Peyer's patch (tissue), 4 donors: Measurements from ENCODE around the gene DNMT3A. TPM values are rescaled to one million over a fixed set of nuclear protein-coding genes. Genes with fewer than 3 reads are reported as not detected.
A peak's percentile ranks its signal among the peaks of the same experiment; 100 is the strongest.

Source experiments
- DNase-seq, 3 donors: peaks; one replicate each; pipeline ENCODE4 v3.0.0-alpha.2; 2017 to 2019
- H3K27ac ChIP-seq, 4 donors: fragments of 200-600 bp; sonication (generic); one replicate each; pipeline ENCODE4 v1.5.1; 2016 to 2019
- H3K27me3 ChIP-seq, 2 donors: fragments of 200-600 bp; sonication (generic); one replicate each; pipeline ENCODE4 v1.5.1; 2019
- H3K36me3 ChIP-seq, 3 donors: fragments of 200-600 bp; sonication (generic); one replicate each; pipeline ENCODE4 v1.5.1; 2016 to 2019
- H3K4me1 ChIP-seq, 4 donors: fragments of 200-600 bp; sonication (generic); one replicate each; pipeline ENCODE4 v1.5.1; 2016 to 2019
- H3K4me3 ChIP-seq, 4 donors: fragments of 200-600 bp; sonication (generic); 1 replicate in 3 of 4; 2 replicates in 1 of 4; pipeline ENCODE4 v1.5.1; 2016 to 2019; ENCODE audit warnings: mild to moderate bottlenecking in 1 of 4
- H3K9me3 ChIP-seq, 4 donors: fragments of 200-600 bp; sonication (generic); one replicate each; pipeline ENCODE4 v1.5.1; 2016 to 2019; ENCODE audit warnings: mild to moderate bottlenecking in 1 of 4
- POLR2A ChIP-seq, 2 donors: fragments of 450-650 bp; IDR thresholded peaks; one replicate each; pipeline ENCODE4 v1.5.1; 2017; ENCODE audit warnings: antibody characterized with exemption in 2 of 2, mild to moderate bottlenecking in 2 of 2, moderate library complexity in 2 of 2
- total RNA-seq, 4 donors: library from RNA; depleted of rRNA; stranded (reverse); fragments of >200 nt; gene quantifications; one replicate each; pipeline ENCODE4 v1.1.0, GENCODE V29; 2016
- TF ChIP-seq, protein P1 (sequence below), 6 experiments: fragments of 450-650 bp in 4 of 6; fragments of 200-600 bp in 2 of 6; sonication (generic) in 1 of 6; IDR thresholded peaks; one replicate each; pipeline ENCODE4 v1.5.1; 2017 to 2019; ENCODE audit warnings: antibody characterized with exemption in 6 of 6, mild to moderate bottlenecking in 3 of 6, moderate library complexity in 1 of 6

The DNMT3A gene
- total RNA-seq, 4 donors from 2014 or later = 10.7 to 126 (median 27.7) TPM

DNA sequence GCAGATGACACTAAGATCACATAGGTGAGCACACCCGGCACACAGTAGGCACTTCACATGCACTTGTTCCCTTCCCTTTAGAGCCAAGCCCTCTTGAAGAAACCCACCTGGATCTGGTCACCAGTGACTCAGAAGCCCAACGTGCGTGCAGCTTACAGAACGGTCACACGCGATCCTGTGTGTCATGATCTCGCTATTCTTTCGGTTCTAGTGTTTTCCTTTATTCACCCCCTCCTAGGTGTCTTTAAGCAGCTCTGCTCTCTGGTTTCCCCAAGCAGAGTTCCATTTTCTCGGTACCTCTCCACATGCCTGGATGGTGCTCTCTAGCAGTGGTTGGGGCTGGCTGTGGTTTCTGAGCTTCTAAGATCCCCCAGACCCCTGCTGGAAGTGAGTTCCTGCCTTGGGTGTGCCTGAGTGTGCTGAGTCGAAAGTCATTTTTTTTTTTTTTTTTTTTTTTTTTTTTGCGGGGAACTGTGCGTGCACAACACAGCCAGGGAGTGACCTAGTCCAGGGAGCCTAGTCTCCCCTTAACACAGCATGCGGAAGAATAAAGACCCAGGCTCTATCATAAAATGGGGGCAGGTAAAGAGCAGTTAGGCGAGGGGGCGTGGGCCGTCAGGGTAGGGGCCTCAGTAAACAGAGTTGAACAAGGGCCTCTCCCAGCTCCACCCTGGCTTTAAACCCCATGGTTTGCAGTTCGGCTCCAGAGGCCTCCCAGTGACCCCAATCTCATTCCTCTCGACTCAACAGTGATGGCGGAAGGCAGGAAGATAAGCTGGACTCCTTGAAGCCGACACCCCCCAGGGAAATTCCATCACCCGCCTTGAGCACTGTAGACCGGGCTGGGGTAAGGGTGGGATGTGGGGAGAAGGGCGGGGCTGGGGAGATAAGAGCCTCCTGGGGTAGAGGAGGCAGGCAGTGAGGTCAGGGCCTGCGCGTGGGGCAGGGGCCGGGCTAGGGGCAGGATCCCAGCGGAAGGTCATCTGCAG is 29.8 kb upstream of the DNMT3A start:
- TF ChIP-seq POLR2A (IDR thresholded peaks at IDR 0.05) = no peak
- TF ChIP-seq, protein P1, sequence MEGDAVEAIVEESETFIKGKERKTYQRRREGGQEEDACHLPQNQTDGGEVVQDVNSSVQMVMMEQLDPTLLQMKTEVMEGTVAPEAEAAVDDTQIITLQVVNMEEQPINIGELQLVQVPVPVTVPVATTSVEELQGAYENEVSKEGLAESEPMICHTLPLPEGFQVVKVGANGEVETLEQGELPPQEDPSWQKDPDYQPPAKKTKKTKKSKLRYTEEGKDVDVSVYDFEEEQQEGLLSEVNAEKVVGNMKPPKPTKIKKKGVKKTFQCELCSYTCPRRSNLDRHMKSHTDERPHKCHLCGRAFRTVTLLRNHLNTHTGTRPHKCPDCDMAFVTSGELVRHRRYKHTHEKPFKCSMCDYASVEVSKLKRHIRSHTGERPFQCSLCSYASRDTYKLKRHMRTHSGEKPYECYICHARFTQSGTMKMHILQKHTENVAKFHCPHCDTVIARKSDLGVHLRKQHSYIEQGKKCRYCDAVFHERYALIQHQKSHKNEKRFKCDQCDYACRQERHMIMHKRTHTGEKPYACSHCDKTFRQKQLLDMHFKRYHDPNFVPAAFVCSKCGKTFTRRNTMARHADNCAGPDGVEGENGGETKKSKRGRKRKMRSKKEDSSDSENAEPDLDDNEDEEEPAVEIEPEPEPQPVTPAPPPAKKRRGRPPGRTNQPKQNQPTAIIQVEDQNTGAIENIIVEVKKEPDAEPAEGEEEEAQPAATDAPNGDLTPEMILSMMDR (IDR thresholded peaks at IDR 0.05) = no peak
- Histone ChIP-seq H3K4me3 (no peak overlapping the region), H3K27me3 (no peaks in the 10 kb centered on the region), H3K27ac (no peak overlapping the region), H3K36me3 (no peaks in the 10 kb centered on the region), H3K4me1 (peaks cover 0 to 8% (median 2%) of the 10 kb centered on the region in 4 donors), H3K9me3 (no peaks in the 10 kb centered on the region)
- peak in 2 of 3 donors; percentile 7 to 40 for DNase-seq

DNA sequence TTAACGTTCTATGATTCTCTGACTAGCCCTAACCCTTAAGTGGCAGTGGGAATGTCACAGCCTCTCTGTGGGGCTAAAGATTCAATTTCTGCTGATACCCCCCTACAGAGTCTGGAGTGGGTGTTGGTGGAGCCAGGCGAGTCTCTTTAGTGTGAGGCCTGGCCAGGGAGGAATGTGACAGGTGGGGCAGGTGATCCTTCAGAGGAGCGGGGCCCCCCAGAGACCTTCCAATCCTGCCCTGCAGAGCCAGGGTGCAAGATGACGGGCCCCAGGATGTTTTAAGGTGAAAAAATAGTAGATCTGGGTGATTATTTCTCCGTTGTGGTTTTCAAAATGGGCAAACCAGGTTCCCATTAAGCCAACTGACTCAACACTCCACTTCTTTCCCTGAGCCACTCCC is 28.2 kb upstream of the DNMT3A start:
- DNase-seq = peak in 1 of 3 donors; percentile 9
- Histone ChIP-seq H3K9me3 (no peaks in the 10 kb centered on the region), H3K4me1 (peaks cover 0 to 5% (median 0%) of the 10 kb centered on the region in 4 donors), H3K27me3 (no peaks in the 10 kb centered on the region), H3K4me3 (no peak overlapping the region), H3K36me3 (no peaks in the 10 kb centered on the region), H3K27ac (no peak overlapping the region)
- TF ChIP-seq, protein P1 (IDR thresholded peaks at IDR 0.05) = no peak

DNA sequence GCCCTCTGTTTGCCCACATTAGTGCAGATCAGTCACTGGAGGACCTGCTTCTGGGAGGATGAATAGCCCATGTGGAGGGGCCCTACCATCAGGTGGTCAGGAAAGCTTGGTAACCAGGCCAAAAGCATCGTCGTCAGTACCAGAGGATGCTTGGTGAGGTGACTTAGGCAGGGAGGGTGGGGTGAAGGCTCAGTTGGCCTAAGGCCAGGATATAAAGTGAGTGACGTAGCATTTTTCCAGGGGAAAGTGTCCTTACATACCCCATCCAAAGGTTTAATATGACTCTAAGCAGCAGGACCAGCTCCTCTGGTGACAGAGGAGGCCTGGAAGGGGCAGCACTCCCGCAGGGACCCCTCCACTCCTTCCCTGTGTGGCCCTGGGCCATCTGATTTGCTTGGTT is 27.7 kb upstream of the DNMT3A start:
- Histone ChIP-seq H3K4me1 (peaks cover 0 to 5% (median 0%) of the 10 kb centered on the region in 4 donors), H3K27me3 (no peaks in the 10 kb centered on the region), H3K27ac (no peak overlapping the region), H3K4me3 (no peak overlapping the region), H3K9me3 (no peaks in the 10 kb centered on the region), H3K36me3 (no peaks in the 10 kb centered on the region)
- DNase-seq = peak in 1 of 3 donors; percentile 19
- no peak for TF ChIP-seq POLR2A (IDR thresholded peaks at IDR 0.05)
- TF ChIP-seq, protein P1 (IDR thresholded peaks at IDR 0.05) = no peak

DNA sequence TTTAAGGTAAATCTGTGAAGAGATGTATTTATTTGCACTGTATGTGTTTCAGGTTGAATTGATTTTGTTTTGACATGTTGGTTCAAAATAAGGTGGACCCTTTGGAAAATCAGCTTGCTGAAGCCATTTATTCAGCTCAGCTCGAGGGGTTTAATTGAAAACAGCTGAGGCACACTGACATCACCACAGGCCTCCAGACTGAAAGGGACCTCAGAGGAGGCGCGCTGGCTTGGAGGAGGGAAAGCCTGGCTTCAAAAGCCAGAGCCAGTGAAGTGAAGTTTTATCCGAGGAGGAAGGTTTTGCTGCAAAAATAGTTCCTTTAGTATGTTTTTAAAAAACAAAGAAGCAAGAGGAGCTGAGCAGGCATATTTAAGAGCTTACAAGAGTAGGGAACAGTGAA is 26.9 kb upstream of the DNMT3A start:
- peaks cover 0 to 4% (median 0%) of the 10 kb centered on the region in 4 donors for H3K4me1 ChIP-seq
- no peak for TF ChIP-seq POLR2A (IDR thresholded peaks at IDR 0.05)
- TF ChIP-seq, protein P1 (IDR thresholded peaks at IDR 0.05) = no peak
- no peaks in the 10 kb centered on the region for H3K27me3 ChIP-seq
- no peak overlapping the region for H3K4me3 ChIP-seq
- H3K9me3 ChIP-seq = no peaks in the 10 kb centered on the region
- no peak for DNase-seq
- H3K36me3 ChIP-seq = no peaks in the 10 kb centered on the region
- H3K27ac ChIP-seq = no peak overlapping the region

DNA sequence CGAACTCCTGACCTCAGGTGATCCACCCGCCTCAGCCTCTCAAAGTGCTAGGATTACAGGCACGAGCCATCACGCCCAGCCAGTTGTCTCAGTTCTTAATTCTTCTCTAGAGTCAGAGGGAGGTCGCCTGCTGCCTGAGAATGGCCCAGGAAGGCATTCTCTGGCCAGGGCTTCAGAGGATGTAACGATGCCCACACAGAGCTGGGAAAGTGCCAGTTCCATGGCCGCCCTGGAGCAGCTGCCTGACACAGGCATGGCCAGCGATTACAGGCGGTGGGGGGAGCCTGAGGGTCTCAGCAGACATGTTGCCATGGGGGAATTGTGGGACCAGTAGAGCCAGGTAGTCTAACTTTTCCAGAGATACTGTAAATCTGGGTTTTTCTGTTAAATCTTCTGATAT is 25.6 kb upstream of the DNMT3A start:
- DNase-seq = no peak
- no peaks in the 10 kb centered on the region for H3K36me3 ChIP-seq

More for the DNA sequence above, 25.6 kb upstream of the DNMT3A start:
- Histone ChIP-seq H3K27ac (no peak overlapping the region), H3K4me1 (peaks cover 0 to 4% (median 0%) of the 10 kb centered on the region in 4 donors), H3K9me3 (no peaks in the 10 kb centered on the region), H3K4me3 (no peak overlapping the region), H3K27me3 (no peaks in the 10 kb centered on the region)
- TF ChIP-seq POLR2A (IDR thresholded peaks at IDR 0.05) = no peak
- TF ChIP-seq, protein P1 (IDR thresholded peaks at IDR 0.05) = no peak
